B cell (primary cell): ENCODE measurements around the gene RGS14.

Experiments used
- EZH2 ChIP-seq: IDR thresholded peaks from 2 replicates; pipeline ENCODE4 v1.6.1; 2012; ENCODE audit warnings: borderline replicate concordance, low read depth, mild to moderate bottlenecking, moderate library complexity, low read length; ENCODE audit not compliant: insufficient read depth, poor library complexity, severe bottlenecking
- TF ChIP-seq, protein P1 (sequence below): fragments of 200-600 bp; IDR thresholded peaks from one replicate; pipeline ENCODE4 v1.8.0; 2022; ENCODE audit warnings: antibody characterized with exemption, mild to moderate bottlenecking

- TF ChIP-seq, protein P1, sequence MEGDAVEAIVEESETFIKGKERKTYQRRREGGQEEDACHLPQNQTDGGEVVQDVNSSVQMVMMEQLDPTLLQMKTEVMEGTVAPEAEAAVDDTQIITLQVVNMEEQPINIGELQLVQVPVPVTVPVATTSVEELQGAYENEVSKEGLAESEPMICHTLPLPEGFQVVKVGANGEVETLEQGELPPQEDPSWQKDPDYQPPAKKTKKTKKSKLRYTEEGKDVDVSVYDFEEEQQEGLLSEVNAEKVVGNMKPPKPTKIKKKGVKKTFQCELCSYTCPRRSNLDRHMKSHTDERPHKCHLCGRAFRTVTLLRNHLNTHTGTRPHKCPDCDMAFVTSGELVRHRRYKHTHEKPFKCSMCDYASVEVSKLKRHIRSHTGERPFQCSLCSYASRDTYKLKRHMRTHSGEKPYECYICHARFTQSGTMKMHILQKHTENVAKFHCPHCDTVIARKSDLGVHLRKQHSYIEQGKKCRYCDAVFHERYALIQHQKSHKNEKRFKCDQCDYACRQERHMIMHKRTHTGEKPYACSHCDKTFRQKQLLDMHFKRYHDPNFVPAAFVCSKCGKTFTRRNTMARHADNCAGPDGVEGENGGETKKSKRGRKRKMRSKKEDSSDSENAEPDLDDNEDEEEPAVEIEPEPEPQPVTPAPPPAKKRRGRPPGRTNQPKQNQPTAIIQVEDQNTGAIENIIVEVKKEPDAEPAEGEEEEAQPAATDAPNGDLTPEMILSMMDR, result no peak
- TF ChIP-seq EZH2, result no peak
Observed at GRCh38 chr5:177383181-177383580, 25.5 kb downstream of the RGS14 start.
